Neural cell (in vitro differentiated cells): ENCODE measurements around the gene LURAP1L.

Experiments
- CTCF ChIP-seq: fragments of 450-650 bp; IDR thresholded peaks from 2 replicates; pipeline ENCODE4 v1.5.1; 2014; ENCODE audit warnings: antibody characterized with exemption, mild to moderate bottlenecking, moderate library complexity; ENCODE audit not compliant: poor library complexity, severe bottlenecking
- EZH2 ChIP-seq: fragments of 200-600, 300-800 bp; shearing (Covaris generic), sonication (generic); IDR thresholded peaks from 2 replicates; pipeline ENCODE4 v1.6.1; 2014; ENCODE audit warnings: antibody characterized with exemption, low read length, borderline replicate concordance, mild to moderate bottlenecking; ENCODE audit not compliant: insufficient read depth, poor library complexity, severe bottlenecking
- RAD21 ChIP-seq: fragments of 450-650 bp; conservative IDR thresholded peaks from 2 replicates; pipeline ENCODE4 v1.6.1; 2014; ENCODE audit warnings: antibody characterized with exemption, mild to moderate bottlenecking, moderate library complexity
- REST ChIP-seq: IDR thresholded peaks from 2 replicates; pipeline ENCODE4 v1.6.1; 2012; ENCODE audit warnings: borderline replicate concordance

- no peak for TF ChIP-seq CTCF
- no peak for TF ChIP-seq REST
- no peak for TF ChIP-seq EZH2
- no peak for TF ChIP-seq RAD21
Measured at GRCh38 chr9:12766357-12766756, 8.5 kb upstream of the LURAP1L start.
